Neural crest cell (in vitro differentiated cells): ENCODE measurements around the gene C1orf21. TPM values are rescaled to one million over a fixed set of nuclear protein-coding genes. Genes with fewer than 3 reads are reported as not detected.
A peak's percentile ranks its signal among the peaks of the same experiment; 100 is the strongest.

Experiments used
- DNase-seq: peaks from one replicate; pipeline ENCODE4 v3.0.0; 2021; ENCODE audit warnings: low read depth, mixed read lengths, low spot score
- H3K27ac Mint-ChIP-seq: one replicate; pipeline ENCODE4 v1.8.0; 2021; ENCODE audit warnings: mild to moderate bottlenecking, mixed read lengths; ENCODE audit not compliant: unreplicated experiment
- H3K27me3 Mint-ChIP-seq: 2 replicates; pipeline ENCODE4 v1.8.0; 2021; ENCODE audit warnings: low read depth, mild to moderate bottlenecking, mixed read lengths
- H3K36me3 Mint-ChIP-seq: 2 replicates; pipeline ENCODE4 v1.8.0; 2021; ENCODE audit warnings: low read depth, mild to moderate bottlenecking, mixed read lengths
- H3K4me1 Mint-ChIP-seq: 2 replicates; pipeline ENCODE4 v1.8.0; 2021; ENCODE audit warnings: mixed read lengths
- H3K4me3 Mint-ChIP-seq: one replicate; pipeline ENCODE4 v1.8.0; 2021; ENCODE audit warnings: mild to moderate bottlenecking, mixed read lengths
- H3K9me3 Mint-ChIP-seq: 2 replicates; pipeline ENCODE4 v1.8.0; 2021; ENCODE audit warnings: mixed read lengths
- CTCF ChIP-seq: fragments of 200-600 bp; sonication (generic); conservative IDR thresholded peaks from 2 replicates; pipeline ENCODE4 v1.5.0; 2021; ENCODE audit warnings: antibody characterized with exemption, mild to moderate bottlenecking
- total RNA-seq: library from RNA; stranded (reverse); gene quantifications from 2 replicates; pipeline ENCODE4 v1.2.1, GENCODE V29; 2021

C1orf21 gene
- total RNA-seq, 1 donor from 2014 or later = 29.8 TPM

DNA sequence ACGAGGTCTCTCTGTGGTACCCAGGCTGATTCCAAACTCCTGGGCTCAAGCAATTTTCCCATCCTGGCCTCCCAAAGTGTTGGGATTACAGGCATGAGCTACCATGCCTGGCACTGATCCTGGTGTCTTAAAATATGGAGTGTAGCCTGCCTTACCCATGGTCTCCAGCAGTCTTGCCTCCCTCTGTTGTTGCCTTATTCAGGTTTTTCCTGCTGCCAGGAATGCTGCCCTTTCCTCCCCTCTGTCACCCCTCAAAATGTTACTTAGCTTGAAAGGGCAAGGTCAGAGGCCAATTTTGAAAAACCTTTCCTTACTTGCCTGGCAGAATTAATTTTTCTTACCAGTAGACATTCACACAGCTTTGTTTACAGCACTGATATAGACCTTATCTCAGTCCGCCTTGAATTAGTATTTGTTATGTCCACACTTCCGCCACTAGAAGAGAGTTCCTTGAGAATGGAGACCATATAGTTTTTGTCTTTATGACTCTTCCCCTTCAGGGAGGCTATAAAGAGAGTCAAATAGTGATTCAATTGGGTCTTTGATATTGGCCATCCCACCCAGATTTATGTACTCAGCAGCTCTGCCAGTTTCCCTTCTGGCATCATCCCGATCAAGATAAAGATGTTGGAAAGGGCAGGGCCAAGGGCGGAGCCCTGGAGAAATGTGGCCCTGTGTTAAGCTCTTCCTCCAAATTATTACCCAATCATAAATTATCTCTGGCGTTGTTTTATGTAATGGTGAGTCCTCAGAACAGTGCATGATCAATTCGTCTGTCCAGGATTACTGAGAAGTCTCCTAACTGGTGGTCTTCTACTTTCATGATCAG lies 38.8 kb downstream of the C1orf21 start:
- H3K9me3 Mint-ChIP-seq = peaks cover 4% of the 10 kb centered on the region
- TF ChIP-seq CTCF = no peak
- H3K27me3 Mint-ChIP-seq = no peaks in the 10 kb centered on the region
- no peak overlapping the region for H3K27ac Mint-ChIP-seq
- no peak for DNase-seq
- H3K4me3 Mint-ChIP-seq = no peak overlapping the region
- no peaks in the 10 kb centered on the region for H3K4me1 Mint-ChIP-seq
- peaks cover 6% of the 10 kb centered on the region for H3K36me3 Mint-ChIP-seq

DNA sequence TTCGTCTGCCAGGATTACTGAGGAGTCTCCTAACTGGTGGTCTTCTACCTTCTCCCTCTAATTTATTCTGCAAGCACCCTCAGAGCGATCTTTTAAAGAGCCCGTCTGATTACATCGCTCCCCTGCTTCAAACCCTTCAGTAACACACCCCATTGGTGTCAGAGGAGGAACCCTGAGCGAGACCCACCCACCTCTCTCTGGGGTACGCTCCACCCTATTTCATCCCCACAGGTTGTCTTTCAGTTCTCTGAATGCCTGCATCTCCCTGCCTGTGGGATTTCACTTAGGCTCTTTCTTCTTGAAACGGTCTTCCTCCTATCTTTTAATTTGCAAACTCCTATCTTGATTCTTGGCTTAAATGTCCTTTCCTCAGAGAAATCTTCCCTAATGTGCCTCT lies 39.4 kb downstream of the C1orf21 start:
- no peak for DNase-seq
- Mint-ChIP-seq H3K4me3 (no peak overlapping the region), H3K36me3 (peaks cover 10% of the 10 kb centered on the region), H3K27me3 (no peaks in the 10 kb centered on the region), H3K4me1 (no peaks in the 10 kb centered on the region), H3K27ac (no peak overlapping the region), H3K9me3 (peaks cover 7% of the 10 kb centered on the region)
- TF ChIP-seq CTCF = no peak

GRCh38 chr1:184427722-184428121 lies 40.9 kb downstream of the C1orf21 start:
- no peaks in the 10 kb centered on the region for H3K4me1 Mint-ChIP-seq
- TF ChIP-seq CTCF = no peak
- H3K36me3 Mint-ChIP-seq = peaks cover 16% of the 10 kb centered on the region
- peaks cover 12% of the 10 kb centered on the region for H3K9me3 Mint-ChIP-seq
- no peak for DNase-seq
- H3K27me3 Mint-ChIP-seq = no peaks in the 10 kb centered on the region
- H3K4me3 Mint-ChIP-seq = no peak overlapping the region
- peak overlapping the region; percentile 60 for H3K27ac Mint-ChIP-seq

DNA sequence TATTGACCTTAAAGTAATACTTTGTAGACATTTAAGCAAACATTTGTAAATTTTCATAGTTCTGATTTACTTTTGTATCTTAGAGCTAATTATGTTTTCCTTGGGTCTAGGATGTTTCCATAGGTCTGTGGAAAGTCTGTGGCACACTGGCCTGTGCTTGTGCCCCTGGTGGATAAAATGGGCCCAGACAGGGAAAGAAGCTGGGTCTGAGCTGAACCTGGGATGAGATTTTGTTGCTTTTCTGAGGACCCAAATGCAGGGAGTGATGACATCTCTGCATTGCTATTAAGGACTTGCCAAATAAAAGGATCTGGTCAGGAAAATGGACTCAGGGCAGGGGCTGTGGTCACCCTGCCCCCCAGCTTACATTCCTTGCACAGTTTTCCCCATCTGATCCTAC lies 41.8 kb downstream of the C1orf21 start:
- Mint-ChIP-seq H3K4me1 (peaks cover 6% of the 10 kb centered on the region), H3K27me3 (no peaks in the 10 kb centered on the region), H3K4me3 (no peak overlapping the region), H3K27ac (no peak overlapping the region), H3K36me3 (peaks cover 19% of the 10 kb centered on the region), H3K9me3 (peaks cover 14% of the 10 kb centered on the region)
- no peak for DNase-seq
- peak; percentile 22 for TF ChIP-seq CTCF

GRCh38 chr1:184429335-184429734 lies 42.5 kb downstream of the C1orf21 start:
- peaks cover 14% of the 10 kb centered on the region for H3K36me3 Mint-ChIP-seq
- H3K4me3 Mint-ChIP-seq = no peak overlapping the region

More at GRCh38 chr1:184429335-184429734, 42.5 kb downstream of the C1orf21 start:
- H3K27ac Mint-ChIP-seq = no peak overlapping the region
- no peak for DNase-seq
- no peak for TF ChIP-seq CTCF
- peaks cover 9% of the 10 kb centered on the region for H3K4me1 Mint-ChIP-seq
- H3K9me3 Mint-ChIP-seq = peaks cover 12% of the 10 kb centered on the region
- H3K27me3 Mint-ChIP-seq = no peaks in the 10 kb centered on the region
